Mammary epithelial cell (primary cell): ENCODE measurements around the gene PRR14L.

Experiments used
- EZH2 ChIP-seq: IDR thresholded peaks from 2 replicates; pipeline ENCODE4 v1.6.1; 2012; ENCODE audit warnings: low read length, inconsistent platforms, borderline replicate concordance
- TF ChIP-seq, protein P1 (sequence below), 2 donors: IDR thresholded peaks in 1 of 2; conservative IDR thresholded peaks in 1 of 2; 2 replicates each; pipeline ENCODE4 v1.5.1; 2011 to 2012; ENCODE audit warnings: inconsistent platforms in 2 of 2, low read length in 2 of 2, mild to moderate bottlenecking in 2 of 2, control low read depth in 1 of 2, low read depth in 1 of 2; ENCODE audit not compliant: insufficient read depth in 1 of 2; ENCODE audit errors: extremely low read depth in 1 of 2

DNA sequence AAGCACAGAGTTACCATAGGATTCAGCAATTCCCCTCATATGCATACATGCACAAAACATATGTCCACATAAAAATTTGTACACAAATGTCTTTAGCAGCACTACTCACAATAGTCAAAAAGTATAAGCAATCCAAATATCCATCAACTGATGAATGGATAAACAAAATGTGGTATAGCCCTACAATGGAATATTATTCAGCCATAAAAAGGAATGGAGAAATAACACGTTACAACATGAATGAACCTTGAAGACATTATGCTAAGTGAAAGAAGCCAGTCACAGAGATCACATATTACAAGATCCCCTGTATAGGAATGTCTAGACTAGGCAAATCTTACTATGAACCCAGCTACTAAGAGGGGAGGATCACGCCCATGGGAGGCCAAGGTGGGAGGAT, 7.2 kb downstream of the PRR14L start:
- TF ChIP-seq, protein P1, sequence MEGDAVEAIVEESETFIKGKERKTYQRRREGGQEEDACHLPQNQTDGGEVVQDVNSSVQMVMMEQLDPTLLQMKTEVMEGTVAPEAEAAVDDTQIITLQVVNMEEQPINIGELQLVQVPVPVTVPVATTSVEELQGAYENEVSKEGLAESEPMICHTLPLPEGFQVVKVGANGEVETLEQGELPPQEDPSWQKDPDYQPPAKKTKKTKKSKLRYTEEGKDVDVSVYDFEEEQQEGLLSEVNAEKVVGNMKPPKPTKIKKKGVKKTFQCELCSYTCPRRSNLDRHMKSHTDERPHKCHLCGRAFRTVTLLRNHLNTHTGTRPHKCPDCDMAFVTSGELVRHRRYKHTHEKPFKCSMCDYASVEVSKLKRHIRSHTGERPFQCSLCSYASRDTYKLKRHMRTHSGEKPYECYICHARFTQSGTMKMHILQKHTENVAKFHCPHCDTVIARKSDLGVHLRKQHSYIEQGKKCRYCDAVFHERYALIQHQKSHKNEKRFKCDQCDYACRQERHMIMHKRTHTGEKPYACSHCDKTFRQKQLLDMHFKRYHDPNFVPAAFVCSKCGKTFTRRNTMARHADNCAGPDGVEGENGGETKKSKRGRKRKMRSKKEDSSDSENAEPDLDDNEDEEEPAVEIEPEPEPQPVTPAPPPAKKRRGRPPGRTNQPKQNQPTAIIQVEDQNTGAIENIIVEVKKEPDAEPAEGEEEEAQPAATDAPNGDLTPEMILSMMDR (conservative IDR thresholded peaks at IDR 0.05 in 1 of 2, IDR thresholded peaks at IDR 0.05 in 1 of 2; ENCODE audit: extremely low read depth in 1 of 2, insufficient read depth in 1 of 2, low read depth in 1 of 2, low read length in 2 of 2): no peak
- TF ChIP-seq EZH2: no peak
